Measurements from ENCODE around the gene PPP1R37.
A peak's percentile ranks its signal among the peaks of the same experiment; 100 is the strongest.

Gene PPP1R37

DNA sequence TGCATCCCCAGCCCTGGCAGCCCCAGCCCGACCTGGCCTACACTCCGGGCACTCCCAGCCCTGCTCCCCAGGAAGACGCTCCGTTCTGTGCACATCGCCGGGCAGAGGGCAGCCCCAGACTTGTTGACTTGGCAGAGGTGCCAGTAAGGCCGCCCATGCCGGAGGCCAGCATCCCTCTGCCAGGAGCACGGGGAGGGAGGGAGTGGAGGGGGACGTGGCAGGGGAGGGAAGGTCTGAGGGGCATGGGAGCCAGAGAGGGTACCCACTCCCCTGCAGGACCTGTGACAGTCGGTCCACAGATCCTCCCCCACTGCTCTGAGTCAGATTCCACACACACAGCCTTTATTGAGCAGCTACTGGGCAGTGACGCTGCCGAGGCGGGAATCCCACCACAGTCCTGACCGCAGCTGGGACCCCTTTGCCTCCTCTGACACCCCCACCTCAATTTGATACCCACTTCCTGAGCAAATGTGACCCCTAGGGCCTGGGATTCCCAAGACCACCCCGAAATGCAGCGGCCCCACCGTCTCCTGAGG lies 69.7 kb downstream of the PPP1R37 start:
- Histone ChIP-seq H3K36me3 (no peaks in the 10 kb centered on the region), H3K27ac (0 out of 2 replicates have a peak overlapping the region, but pooled peaks have one; percentile 74), H3K4me1 (peaks cover 64% of the 10 kb centered on the region), H3K27me3 (no peaks in the 10 kb centered on the region), H3K9ac (no peak overlapping the region), H3K9me3 (no peaks in the 10 kb centered on the region), H3K4me2 (peak overlapping the region; percentile 84; the same call in 1 of the 2 replicates), H3K4me3 (no peak overlapping the region), H4K20me1 (no peaks in the 10 kb centered on the region)
- no peak for TF ChIP-seq Cebpa-rat (IDR thresholded peaks at IDR 0.05)

DNA sequence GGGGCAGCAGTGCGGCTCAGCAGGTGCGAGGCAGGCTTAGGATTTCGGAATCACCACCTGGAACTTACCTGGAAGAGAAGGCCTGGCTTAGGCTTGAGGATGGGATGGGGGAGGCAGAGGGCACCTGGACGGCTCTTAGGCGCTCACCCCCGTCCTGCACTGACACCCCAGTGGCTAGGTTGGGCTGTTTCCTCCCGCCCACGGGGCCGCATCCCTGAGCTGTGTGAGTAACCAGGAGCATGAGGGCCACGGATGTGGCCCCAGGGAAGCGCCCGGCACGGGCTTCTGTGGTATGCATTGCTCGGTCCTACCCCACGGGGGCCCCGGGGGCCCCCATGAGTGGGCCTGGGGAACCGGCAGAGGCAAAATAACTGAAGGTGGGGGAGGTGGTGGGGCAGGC lies 70.2 kb downstream of the PPP1R37 start:
- no peak for TF ChIP-seq Cebpa-rat (IDR thresholded peaks at IDR 0.05)
- H4K20me1 ChIP-seq: no peaks in the 10 kb centered on the region
- H3K9ac ChIP-seq: 0 out of 2 replicates have a peak overlapping the region, but pooled peaks have one; percentile 51
- no peaks in the 10 kb centered on the region for H3K9me3 ChIP-seq
- no peaks in the 10 kb centered on the region for H3K36me3 ChIP-seq
- peaks cover 68% of the 10 kb centered on the region for H3K4me1 ChIP-seq
- H3K4me2 ChIP-seq: peak overlapping the region; percentile 84
- no peaks in the 10 kb centered on the region for H3K27me3 ChIP-seq
- peak overlapping the region; percentile 74 for H3K27ac ChIP-seq
- no peak overlapping the region for H3K4me3 ChIP-seq

DNA sequence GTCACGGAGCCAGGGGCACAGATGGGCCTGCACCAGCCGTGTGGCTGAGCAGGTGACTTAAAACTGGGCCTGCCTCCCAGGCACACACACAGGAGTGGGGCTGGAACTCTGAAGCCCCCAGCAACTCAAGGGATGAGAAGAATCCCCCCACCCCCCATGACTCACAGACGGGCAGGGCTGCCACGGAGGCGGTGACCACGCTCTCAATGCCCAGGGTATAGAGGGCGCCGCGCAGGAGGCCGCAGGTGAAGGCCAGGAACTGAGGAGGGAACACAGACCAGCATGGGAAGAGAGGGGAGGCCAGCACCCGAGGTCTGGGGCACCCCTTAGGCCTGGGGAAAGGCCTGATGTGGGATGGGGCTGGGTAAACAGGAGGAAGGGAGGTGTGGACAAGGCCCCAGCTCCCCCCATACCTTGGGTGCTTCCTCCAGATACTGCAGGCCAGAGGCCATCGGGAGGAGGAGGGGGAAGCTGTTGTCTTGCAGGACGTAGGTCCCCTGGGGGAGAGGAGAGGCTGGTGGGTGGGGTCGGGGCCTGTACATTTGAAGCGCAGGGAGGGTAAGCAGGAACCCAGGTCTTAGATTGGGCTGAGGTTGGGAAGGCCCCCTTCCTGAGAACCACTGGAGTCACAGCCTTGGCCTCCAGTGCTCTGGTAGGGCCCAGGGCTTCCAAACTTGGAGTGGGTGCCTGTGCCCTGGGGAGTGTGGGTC lies 70.9 kb downstream of the PPP1R37 start:
- peak overlapping the region; percentile 51; the same call in 1 of the 2 replicates for H3K9ac ChIP-seq
- H3K4me1 ChIP-seq: peaks cover 68% of the 10 kb centered on the region

DNA sequence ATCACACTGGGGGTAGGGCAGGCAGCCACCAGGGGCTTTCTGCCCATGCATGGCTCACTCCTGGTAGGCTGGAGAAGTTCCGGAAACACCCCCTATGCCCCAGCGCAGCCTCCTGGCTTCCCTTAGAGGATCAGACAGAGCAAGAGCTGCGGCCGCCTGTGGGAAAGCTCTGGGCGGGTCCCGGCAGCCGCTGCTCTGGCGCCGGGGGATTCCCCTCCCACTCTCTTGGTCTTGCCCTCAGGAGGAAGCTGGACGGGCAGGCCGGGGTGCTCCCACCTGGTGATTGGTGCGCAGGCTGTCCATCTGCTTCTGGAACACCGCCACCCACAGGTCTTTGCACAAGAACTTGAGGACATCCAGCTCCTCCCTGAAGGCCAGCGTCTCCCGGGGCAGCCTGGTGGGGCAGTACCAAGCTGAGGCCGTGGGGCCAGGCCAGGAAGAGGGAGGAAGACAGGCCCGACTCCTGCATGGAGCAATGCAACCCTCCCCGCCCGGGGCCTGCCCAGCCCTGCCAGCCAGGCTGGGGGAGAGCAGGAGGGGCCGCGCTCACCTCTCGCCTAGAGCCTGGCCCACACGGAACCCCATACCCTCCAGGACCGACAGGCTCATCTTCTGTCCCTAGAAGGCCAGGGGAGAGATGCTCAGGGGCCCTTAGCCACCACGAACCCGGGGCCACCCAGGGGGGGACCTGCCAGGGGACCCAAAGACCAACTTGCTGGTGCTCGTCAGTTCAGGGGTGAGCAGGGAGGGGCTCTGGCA lies 71.8 kb downstream of the PPP1R37 start:
- Histone ChIP-seq H3K9me3 (no peaks in the 10 kb centered on the region), H3K4me3 (peak overlapping the region; percentile 39), H4K20me1 (no peaks in the 10 kb centered on the region), H3K4me2 (peak overlapping the region; percentile 84), H3K4me1 (peaks cover 69% of the 10 kb centered on the region), H3K9ac (peak overlapping the region; percentile 51; the same call in 1 of the 2 replicates), H3K36me3 (peaks cover 10% of the 10 kb centered on the region; the same call in 1 of the 2 replicates), H3K27ac (peak overlapping the region; percentile 74), H3K27me3 (no peaks in the 10 kb centered on the region)
- no peak for TF ChIP-seq Cebpa-rat (IDR thresholded peaks at IDR 0.05)

More for the DNA sequence above, 70.9 kb downstream of the PPP1R37 start:
- peak overlapping the region; percentile 39 for H3K4me3 ChIP-seq
- H3K27ac ChIP-seq: peak overlapping the region; percentile 74
- no peaks in the 10 kb centered on the region for H3K9me3 ChIP-seq
- peaks cover 2% of the 10 kb centered on the region; the same call in 1 of the 2 replicates for H3K36me3 ChIP-seq
- TF ChIP-seq Cebpa-rat (IDR thresholded peaks at IDR 0.05): no peak
- peak overlapping the region; percentile 84 for H3K4me2 ChIP-seq
- H3K27me3 ChIP-seq: no peaks in the 10 kb centered on the region
- H4K20me1 ChIP-seq: no peaks in the 10 kb centered on the region

DNA sequence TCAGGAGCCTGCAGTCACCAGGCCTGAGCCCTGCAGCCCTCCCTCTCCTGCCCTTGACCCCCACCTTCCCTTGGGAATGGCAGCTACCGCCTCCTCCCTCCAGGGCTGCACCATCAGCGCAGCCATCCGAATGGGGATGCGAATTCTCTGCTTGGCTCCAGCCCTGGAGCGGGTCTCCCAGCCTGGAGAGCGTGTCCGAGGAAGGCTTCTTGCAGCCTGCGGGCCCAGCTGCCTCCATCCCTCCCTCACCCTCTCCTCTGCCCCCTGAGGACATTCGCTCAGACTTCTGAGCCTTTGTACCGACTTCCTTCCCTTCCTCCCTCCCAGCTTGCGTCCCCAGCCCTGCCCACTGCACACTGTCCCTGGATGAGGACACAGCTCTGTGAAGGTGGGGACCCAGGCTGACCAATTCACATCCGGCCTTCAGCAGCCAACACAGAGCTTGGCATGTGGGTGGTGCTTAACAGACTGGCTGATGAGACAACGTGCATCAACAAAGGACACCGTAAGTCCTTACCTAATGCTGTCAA lies 73.8 kb downstream of the PPP1R37 start:
- Histone ChIP-seq H3K27me3 (no peaks in the 10 kb centered on the region), H3K36me3 (peaks cover 16% of the 10 kb centered on the region; the same call in 1 of the 2 replicates), H3K4me1 (peaks cover 89% of the 10 kb centered on the region), H3K27ac (peak overlapping the region; percentile 55), H3K4me2 (peak overlapping the region; percentile 84), H3K4me3 (0 out of 2 replicates have a peak overlapping the region, but pooled peaks have one; percentile 41), H3K9me3 (no peaks in the 10 kb centered on the region), H4K20me1 (no peaks in the 10 kb centered on the region), H3K9ac (peak overlapping the region; percentile 68)
- TF ChIP-seq Cebpa-rat (IDR thresholded peaks at IDR 0.05): no peak

DNA sequence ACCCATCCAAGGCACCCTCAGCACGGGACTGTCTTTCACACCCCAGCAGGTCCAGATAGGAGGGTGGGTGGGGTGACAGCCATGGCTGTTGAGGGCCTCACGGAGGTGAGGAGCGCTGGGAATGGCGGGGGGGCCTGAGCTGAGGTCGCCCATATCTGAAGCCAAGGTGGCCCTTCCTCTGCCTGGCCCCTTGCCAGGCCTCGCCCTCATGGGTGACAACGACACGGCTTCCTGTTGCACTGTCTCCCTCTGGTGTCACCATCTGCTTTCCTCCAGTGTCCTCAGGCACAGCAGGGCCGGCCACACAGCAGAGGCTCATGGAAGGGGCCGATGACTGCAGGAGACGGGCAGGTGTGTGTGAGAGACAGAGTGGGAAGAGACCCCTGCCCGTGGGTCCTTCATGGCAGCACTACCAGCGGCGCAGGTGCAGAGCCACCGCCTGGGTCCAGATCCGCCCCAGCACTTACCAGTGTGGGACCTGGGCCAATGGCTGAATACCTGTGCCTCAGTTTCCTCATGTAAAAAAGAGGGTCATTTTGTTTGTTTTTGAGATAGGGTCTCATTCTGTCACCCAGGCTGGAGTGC lies 75.9 kb downstream of the PPP1R37 start:
- Histone ChIP-seq H3K27ac (peak overlapping the region; percentile 38; the same call in 1 of the 2 replicates), H3K4me3 (no peak overlapping the region), H3K4me1 (peaks cover 99% of the 10 kb centered on the region), H3K4me2 (peak overlapping the region; percentile 93), H3K9ac (no peak overlapping the region), H3K27me3 (no peaks in the 10 kb centered on the region), H3K9me3 (no peaks in the 10 kb centered on the region), H3K36me3 (peaks cover 16% of the 10 kb centered on the region; the same call in 1 of the 2 replicates), H4K20me1 (no peaks in the 10 kb centered on the region)
- TF ChIP-seq Cebpa-rat (IDR thresholded peaks at IDR 0.05): no peak

DNA sequence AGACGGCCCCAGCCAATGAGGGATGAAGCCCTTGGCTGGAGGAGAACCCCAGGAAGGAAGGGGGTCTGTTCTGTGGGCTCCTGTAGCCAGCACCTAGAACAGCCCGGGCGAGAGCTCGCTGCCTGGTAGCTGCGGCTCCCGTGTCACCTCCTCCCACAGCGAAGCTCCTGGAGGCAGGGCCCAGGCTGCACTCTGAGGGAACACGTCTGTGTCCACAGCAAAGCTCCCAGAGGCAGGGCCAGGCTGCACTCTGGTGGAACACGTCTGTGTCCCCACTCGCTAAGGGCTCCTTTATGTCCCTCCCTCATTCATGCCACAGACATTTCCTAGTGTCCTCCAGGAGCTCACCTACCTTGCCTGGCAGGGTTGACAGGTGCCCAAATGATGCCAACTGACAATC lies 76.6 kb downstream of the PPP1R37 start:
- no peaks in the 10 kb centered on the region for H3K9me3 ChIP-seq
- no peak overlapping the region for H3K4me3 ChIP-seq
- H3K4me1 ChIP-seq: peaks cover 99% of the 10 kb centered on the region
- no peak for TF ChIP-seq Cebpa-rat (IDR thresholded peaks at IDR 0.05)
- no peaks in the 10 kb centered on the region for H3K27me3 ChIP-seq
- peaks cover 16% of the 10 kb centered on the region; the same call in 1 of the 2 replicates for H3K36me3 ChIP-seq
- H3K27ac ChIP-seq: peak overlapping the region; percentile 57; the same call in 1 of the 2 replicates
- H4K20me1 ChIP-seq: no peaks in the 10 kb centered on the region
- H3K4me2 ChIP-seq: peak overlapping the region; percentile 93
- 0 out of 2 replicates have a peak overlapping the region, but pooled peaks have one; percentile 29 for H3K9ac ChIP-seq

DNA sequence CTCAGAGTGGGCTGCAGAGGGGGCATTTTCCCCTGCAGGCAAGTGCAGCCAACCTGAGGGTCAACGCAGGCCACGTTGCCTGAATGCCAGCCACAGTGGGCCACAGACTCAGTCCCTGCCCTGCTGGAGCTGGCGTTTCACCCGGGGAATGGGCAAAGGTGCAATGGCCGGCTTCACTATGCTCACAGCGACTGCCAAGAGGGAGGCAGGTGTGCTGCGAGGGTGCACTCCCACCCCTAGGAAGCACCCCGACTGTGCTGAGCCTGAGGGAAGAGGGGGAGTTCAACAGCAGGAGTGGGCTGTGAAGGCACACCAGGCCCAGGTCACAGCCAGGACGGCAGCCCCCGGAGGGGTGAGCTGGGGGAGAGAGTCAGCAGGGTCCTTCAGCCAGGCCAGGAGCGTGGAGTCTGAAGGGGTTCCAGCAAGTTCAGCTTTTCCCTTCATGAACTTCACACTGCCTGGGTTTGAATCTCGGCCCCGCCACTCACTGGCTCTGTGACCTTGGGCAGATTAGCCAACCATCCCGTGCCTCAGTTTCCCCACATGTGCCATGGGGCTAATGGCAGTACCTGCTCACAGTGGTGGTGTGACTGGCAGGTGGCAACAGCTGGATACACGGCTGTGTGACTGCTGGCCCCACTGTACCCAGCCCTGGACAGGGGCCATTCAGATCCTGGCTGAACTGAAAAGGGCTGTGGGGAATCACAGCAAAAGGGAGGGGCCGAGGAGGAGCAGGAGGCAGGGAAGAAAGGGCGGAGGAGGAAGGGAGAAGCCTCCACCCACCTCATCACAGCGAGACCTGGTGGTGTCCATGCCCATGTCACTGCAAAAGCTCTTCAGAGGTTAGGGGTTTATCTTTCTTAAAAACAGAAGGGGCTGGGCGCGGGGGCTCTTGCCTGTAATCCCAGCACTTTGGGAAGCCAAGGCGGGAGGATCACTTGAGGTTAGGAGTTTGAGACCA lies 77.4 kb downstream of the PPP1R37 start:
- H3K27me3 ChIP-seq: no peaks in the 10 kb centered on the region
- H3K36me3 ChIP-seq: peaks cover 16% of the 10 kb centered on the region; the same call in 1 of the 2 replicates
- H3K4me1 ChIP-seq: peaks cover 93% of the 10 kb centered on the region
- no peaks in the 10 kb centered on the region for H3K9me3 ChIP-seq
- H3K27ac ChIP-seq: peak overlapping the region; percentile 57
- H3K4me2 ChIP-seq: peak overlapping the region; percentile 93
- peak overlapping the region; percentile 70; the same call in 1 of the 2 replicates for H3K9ac ChIP-seq
- no peak for TF ChIP-seq Cebpa-rat (IDR thresholded peaks at IDR 0.05)
- no peak overlapping the region for H3K4me3 ChIP-seq
- no peaks in the 10 kb centered on the region for H4K20me1 ChIP-seq

Data from BLaER1 (cell line).